SIG-M5 (cell line): ENCODE measurements around the gene ARL2BP.

ENCODE experiments used
- DNase-seq: peaks from one replicate; lab custom pipeline; 2025; lab: John Stamatoyannopoulos, UW

The ARL2BP gene

DNA sequence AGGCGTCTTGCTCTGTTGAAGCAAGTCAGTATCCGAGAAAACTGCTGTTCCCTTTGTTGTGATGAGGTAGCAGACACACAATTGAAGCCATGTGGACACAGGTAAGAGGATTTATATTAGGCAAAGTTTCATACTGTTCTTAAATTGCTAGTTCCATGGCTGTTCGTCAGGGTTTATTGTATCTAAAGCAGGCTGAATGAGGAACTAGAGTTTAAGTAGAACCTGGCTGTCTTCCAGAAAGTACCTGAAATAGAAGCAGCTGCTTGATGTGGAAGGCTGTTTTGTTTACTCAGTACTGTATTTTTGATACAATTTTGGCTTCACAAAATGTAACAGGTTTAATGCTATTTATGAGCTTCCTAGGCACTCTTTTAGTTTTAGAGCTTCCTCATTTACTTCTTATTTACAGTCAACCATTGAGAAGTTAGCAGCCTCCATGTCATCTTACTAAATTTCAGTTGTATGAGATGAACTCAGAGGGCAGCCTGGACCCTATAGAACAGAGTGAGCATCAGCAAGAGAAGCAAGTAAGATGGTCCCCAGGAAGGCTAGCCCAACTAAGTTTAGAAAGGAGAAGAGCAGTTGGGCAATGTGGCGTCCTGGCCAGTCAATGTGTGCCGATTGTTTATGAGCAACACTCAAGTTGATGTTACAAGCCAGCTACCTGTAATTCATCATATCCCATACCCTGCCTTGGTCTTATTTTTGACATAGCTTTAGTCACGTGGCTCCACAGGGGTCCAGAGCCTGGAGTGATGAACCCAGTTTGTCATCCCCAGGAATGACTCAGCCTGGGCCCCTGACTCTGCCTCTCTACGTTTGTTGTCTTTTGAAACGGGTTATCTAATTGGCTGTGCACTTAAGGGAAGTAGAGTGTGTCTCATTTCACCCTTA is 9.7 kb upstream of the ARL2BP start:
- DNase-seq, result peak; percentile 38

- DNase-seq, result no peak
Measured at GRCh38 chr16:57236022-57236350, 9.1 kb upstream of the ARL2BP start.

GRCh38 chr16:57238682-57239081 is 6.4 kb upstream of the ARL2BP start:
- DNase-seq, result no peak

GRCh38 chr16:57239107-57239506 is 6.0 kb upstream of the ARL2BP start:
- DNase-seq, result no peak

DNA sequence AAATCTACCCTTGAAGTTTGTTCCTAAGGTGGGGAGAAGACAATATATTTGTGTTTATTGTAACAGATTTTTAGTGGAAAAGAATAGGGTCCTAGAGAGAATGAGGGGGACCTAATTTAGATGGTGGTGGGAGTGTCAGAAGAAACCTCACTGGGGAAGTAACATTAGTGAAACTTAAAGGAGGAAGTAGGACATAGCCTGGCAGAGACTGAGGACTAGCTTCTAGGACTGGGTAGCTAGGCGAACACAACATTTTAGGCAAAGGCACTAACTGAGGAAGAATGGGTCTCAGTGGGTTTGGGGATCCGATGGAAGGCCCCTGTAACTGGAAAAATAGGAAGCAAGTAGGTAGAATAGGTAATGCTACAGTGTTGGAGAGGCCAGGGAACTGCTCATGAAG is 4.2 kb upstream of the ARL2BP start:
- DNase-seq, result peak; percentile 49

DNA sequence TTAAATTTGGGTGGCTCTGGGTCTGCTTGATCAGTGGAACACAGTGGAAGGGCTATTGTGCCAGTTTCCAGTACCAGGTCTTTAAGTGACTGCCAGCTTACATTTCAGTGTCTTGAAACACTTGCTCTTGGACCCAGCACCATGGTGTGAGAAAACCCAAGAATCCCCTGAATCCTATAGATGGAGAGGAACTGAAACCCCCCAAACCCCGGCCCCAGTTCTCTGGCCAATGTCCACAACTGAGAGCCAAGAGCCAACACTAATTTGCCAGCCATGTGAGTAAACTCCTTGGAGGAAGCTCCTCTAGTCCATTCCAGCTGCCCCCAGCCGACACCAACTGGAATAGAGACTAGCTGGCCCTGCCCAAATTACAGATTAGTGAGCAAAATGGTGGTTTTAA is 2.4 kb upstream of the ARL2BP start:
- no peak for DNase-seq

DNA sequence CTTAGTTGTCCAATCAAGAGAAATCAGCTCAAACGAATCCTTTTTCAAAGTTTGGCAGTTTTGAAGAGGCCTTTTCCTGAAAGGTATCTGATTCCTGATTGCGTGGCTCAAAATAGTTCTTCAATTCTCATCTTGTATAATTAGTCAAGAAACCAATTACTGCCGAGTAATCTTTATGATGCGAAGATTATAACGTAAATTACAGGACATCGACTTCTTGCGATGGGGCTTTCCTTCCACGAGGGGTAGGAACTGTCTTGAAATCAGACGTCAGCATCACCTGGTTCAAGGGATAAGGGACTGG is 644 bp upstream of the ARL2BP start:
- DNase-seq, result no peak

- no peak for DNase-seq
Measured at GRCh38 chr16:57245472-57246113, 534 bp downstream of the ARL2BP start.

DNA sequence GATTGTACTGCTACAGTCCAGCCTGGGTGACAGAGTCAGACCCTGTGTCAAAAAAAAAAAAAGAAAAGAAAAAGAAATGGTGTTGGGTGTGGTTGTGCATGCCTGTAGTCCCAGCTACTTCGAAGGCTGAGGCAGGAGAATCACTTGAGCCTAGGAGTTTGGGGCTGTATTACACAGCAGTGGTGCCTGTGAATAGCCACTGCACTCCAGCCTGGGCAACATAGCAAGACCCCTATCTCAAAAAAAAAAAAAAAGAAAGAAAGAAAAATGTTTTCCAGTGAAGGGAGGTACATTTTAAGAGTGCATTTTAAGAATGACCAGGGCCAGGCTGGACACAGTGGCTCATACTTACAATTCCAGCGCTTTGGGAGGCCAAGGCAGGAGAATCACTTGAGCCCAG is 6.3 kb downstream of the ARL2BP start:
- no peak for DNase-seq

- DNase-seq, result no peak
Measured at GRCh38 chr16:57252148-57252721, 7.2 kb downstream of the ARL2BP start.

GRCh38 chr16:57253466-57253865 is 8.4 kb downstream of the ARL2BP start:
- DNase-seq, result no peak

- DNase-seq, result no peak
Measured at GRCh38 chr16:57255686-57256415, 10.8 kb downstream of the ARL2BP start.

GRCh38 chr16:57256601-57257395 is 11.7 kb downstream of the ARL2BP start:
- DNase-seq, result no peak

GRCh38 chr16:57257455-57258070 is 12.5 kb downstream of the ARL2BP start:
- no peak for DNase-seq

DNA sequence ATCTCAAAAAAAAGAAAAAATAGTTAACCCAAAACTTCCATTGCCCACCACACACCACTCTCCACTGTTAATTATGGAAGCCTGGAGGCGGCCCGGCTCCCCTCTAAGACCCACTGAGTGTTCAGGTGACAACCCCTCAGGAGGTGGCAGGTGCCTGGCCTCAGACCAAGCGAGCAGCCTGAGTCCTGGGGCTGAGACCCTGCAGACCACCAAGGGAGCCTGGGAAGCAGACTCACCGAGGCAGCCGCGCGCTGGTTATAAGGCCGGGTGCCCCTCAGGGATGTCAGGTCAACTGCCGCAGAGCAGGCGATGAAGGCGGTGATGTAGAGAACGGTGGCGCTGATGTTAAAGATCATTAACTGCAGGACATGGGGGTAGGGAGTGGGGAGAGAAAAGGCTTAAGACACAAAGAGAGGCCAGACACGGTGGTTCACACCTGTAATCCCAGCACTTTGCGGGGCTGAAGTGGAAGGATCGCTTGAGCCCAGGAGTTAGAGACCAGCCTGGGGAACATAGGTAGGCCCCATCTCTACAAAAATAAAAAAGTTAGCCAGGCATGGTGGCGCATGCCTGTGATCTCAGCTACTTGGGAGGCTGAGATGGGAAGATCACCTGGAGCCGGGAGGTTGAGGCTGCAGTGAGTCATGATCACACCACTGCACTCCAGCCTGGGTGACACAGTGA is 13.3 kb downstream of the ARL2BP start:
- DNase-seq, result no peak

DNA sequence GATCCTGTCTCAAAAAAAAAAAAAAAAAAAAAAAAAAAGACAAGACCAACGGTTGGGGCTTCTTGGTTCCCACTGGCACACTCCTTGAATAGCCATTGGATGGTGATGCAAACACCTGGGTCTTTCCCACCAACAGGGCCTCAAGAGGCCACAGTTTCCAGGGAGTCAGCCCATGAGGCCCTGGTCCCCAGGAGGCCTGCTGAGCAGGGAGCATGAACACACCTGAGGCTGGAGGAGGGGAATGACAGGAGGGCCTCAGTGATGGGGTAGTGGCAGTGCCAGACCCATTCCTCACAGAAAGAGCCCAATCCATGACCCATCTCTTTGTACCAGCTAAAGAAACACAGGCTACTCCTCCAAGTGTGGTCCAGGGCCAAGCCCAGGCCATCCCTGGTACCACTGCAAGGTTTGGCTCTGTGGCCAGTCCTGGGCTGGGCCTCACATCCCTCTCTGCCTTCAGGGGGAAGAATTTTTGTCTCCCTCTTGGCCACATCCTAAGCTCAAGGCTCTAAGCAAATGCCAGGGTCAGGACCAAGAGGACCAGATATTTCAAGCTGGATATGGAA is 13.9 kb downstream of the ARL2BP start:
- no peak for DNase-seq

DNA sequence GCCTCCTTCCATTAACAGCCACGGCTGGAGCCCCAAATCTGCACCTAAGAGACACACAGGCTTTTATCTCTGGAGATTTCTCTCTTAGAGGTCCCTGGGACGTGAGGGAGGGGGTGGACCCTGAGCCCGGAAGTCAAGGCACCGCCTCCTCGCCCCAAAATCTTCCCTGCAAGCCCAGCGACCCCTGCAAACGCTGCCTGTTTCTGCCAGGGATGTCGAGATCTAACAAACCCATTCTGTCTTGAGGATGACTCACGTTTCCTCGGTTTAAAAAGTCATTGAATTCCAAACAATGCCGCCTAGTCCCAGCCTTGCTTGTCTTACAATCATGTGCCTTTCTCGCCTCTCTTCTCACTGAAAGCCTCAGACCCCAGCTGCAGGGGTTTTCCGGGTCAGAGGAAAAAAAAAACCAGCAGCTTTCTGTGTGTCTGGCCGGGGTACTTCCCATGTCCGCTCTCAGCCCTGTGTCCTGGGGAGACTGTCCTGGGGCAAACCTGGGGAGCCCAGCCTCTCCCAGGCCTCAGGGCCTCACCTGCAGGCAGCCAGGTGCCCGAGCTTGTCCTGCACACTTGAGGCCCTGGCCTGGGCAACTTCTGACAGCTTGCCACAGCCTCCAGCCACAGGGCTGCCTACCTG is 15.4 kb downstream of the ARL2BP start:
- no peak for DNase-seq

- DNase-seq, result no peak
Measured at GRCh38 chr16:57261806-57262205, 16.7 kb downstream of the ARL2BP start.

DNA sequence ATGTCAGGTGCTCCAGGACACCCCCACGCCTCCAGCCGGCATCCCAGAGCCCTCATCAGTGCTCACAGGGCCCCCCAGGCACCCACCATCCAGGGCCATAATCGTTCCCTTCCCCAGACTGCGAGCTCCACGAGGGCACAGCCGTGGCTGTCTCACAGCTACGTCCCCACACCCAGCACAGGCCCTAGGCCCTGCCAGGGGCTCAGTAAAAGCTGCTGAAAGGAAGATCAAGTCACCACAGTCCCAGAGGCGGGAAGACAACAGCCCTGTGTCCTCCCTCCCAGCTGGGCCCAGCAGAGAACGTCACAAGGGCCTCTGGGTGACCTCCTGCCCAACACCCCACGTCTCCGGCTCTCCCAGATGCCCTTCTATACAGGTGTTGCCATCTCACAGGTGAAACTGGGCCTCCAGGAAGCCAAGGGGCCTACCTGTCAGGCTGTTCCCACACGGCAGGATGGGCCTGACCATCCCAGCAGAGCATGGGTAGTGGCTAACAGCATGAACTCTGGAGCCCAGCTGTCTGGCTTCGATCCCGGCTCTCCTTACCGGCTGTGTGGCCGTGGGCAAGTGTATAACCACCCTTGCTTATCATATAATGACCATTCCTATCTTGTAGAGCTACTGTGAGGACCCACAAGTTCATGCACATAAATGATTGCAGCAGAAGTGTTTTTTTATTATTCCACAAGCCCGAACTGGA is 17.9 kb downstream of the ARL2BP start:
- no peak for DNase-seq
